CD4-positive, alpha-beta T cell (primary cell): ENCODE measurements around the gene BPIFB6. TPM values are rescaled to one million over a fixed set of nuclear protein-coding genes. Genes with fewer than 3 reads are reported as not detected.

Experiments
- ATAC-seq: fragments of 200-7000 bp; cut with Tn5 transposase; one replicate; pipeline ENCODE4 v1.10.0; 2022; ENCODE audit warnings: mild to moderate bottlenecking; ENCODE audit not compliant: poor library complexity
- CTCF ChIA-PET: fragments of 350-600 bp; sonication (Branson Sonifier 250); formaldehyde crosslinking; loops from one replicate; lab custom pipeline; 2021; ENCODE audit warnings: antibody characterized with exemption, inconsistent platforms; lab: Charles Lee
- POLR2A ChIA-PET: fragments of 350-600 bp; sonication (Branson Sonifier 250); formaldehyde crosslinking; loops from one replicate; lab custom pipeline; 2021; ENCODE audit warnings: antibody characterized with exemption, inconsistent platforms; lab: Charles Lee
- DNase-seq, 14 experiments: peaks; one replicate each; pipeline ENCODE4 v3.0.0-alpha.2; 2013 to 2020; ENCODE audit warnings: mixed read lengths in 2 of 14
- H3K27ac ChIP-seq, 2 donors: one replicate each; pipeline versions ENCODE4 v1.5.1 to v1.7.0; 2013; ENCODE audit warnings: low read length in 2 of 2, low read depth in 1 of 2, mild to moderate bottlenecking in 1 of 2
- H3K27me3 ChIP-seq, 2 experiments: 1 replicate in 1 of 2; 2 replicates in 1 of 2; pipeline versions ENCODE4 v1.6.1 to v1.7.0; 2013; ENCODE audit warnings: low read length in 2 of 2, control low read depth in 1 of 2, mild to moderate bottlenecking in 1 of 2, moderate library complexity in 1 of 2; ENCODE audit not compliant: insufficient read depth in 2 of 2, control insufficient read depth in 1 of 2
- H3K36me3 ChIP-seq: one replicate; pipeline ENCODE4 v1.6.1; 2013; ENCODE audit warnings: low read length, control low read depth; ENCODE audit not compliant: insufficient read depth
- H3K4me1 ChIP-seq: one replicate; pipeline ENCODE4 v1.6.1; 2013; ENCODE audit warnings: low read length, control low read depth; ENCODE audit not compliant: insufficient read depth
- H3K4me3 ChIP-seq: one replicate; pipeline ENCODE4 v1.5.1; 2013; ENCODE audit warnings: mild to moderate bottlenecking, low read length, moderate library complexity
- H3K9me3 ChIP-seq, 2 experiments: 1 replicate in 1 of 2; 2 replicates in 1 of 2; pipeline versions ENCODE4 v1.6.1 to v1.7.0; 2013; ENCODE audit warnings: low read length in 2 of 2, mild to moderate bottlenecking in 2 of 2, control low read depth in 1 of 2, moderate library complexity in 1 of 2; ENCODE audit not compliant: control insufficient read depth in 1 of 2, insufficient read depth in 1 of 2
- H3K27ac Mint-ChIP-seq: one replicate; pipeline ENCODE4 v1.8.0; 2020; ENCODE audit warnings: mixed read lengths
- H3K27me3 Mint-ChIP-seq: one replicate; pipeline ENCODE4 v1.8.0; 2021; ENCODE audit warnings: mixed read lengths
- H3K36me3 Mint-ChIP-seq: one replicate; pipeline ENCODE4 v1.8.0; 2021; ENCODE audit warnings: low read depth, mixed read lengths
- H3K4me1 Mint-ChIP-seq: one replicate; pipeline ENCODE4 v1.8.0; 2021; ENCODE audit warnings: low read depth, mixed read lengths
- H3K4me3 Mint-ChIP-seq: one replicate; pipeline ENCODE4 v1.8.0; 2020; ENCODE audit warnings: mild to moderate bottlenecking, mixed read lengths
- H3K9me3 Mint-ChIP-seq: one replicate; pipeline ENCODE4 v1.8.0; 2020; ENCODE audit warnings: mixed read lengths
- intact Hi-C, 2 experiments: fragments of 100-400 bp; cut with DNase I in 1 of 2; cut with micrococcal nuclease in 1 of 2; formaldehyde crosslinking; loops; one replicate each; pipeline versions ENCODE4 v1.15.1 to v1.9.0; 2023 to 2025; cut with DNase I, micrococcal nuclease
- total RNA-seq, 174 experiments: library from RNA in 2 of 174; stranded (reverse) in 2 of 174; gene quantifications; one replicate each; pipeline ENCODE4 v1.2.3 and lab custom pipeline; 2021 to 2026
- TF ChIP-seq, protein P1 (sequence below): fragments of 200-600 bp; IDR thresholded peaks from one replicate; pipeline ENCODE4 v1.8.0; 2022; ENCODE audit warnings: antibody characterized with exemption, mild to moderate bottlenecking

The BPIFB6 gene
- total RNA-seq, 2 experiments from 2014 or later, result not detected

DNA sequence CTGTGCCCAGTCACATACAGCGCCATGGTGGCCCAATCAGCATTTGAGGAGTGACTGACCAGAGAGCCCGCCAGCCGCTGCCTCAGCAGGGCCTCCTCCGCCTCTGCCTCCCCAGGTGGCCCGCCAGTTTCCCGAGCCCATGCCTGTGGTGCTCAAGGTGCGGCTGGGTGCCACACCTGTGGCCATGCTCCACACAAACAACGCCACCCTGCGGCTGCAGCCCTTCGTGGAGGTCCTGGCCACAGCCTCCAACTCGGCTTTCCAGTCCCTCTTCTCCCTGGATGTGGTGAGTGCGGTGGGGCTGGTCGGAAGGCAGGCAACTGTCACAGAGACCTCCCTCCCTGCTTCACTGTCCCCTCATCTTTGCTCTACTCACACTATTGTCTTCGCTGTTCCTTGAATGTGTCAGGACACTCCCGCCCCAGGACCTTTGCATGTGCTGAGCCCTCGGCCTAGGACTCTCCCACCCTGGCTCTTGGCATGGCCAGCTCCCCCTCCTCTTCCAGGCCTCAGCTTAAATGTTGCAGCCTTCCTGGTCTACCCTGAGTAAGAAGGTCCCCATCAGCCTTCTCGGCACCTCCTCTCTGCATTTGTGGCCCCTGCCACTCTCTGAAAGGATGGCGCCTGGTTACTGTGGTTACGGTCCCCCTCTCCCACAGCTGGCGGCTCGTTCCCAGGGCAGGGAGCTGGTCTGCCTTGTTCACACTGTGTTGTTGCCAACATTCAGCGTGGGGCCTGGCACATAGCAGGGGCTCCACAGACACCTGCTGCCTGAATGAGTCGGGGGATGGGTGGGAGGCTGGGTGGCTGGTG is 11.8 kb upstream of the BPIFB6 start:
- Mint-ChIP-seq H3K36me3 (no peaks in the 10 kb centered on the region), H3K4me3 (no peak overlapping the region), H3K27ac (no peak overlapping the region), H3K9me3 (no peaks in the 10 kb centered on the region), H3K4me1 (peaks cover 14% of the 10 kb centered on the region), H3K27me3 (no peaks in the 10 kb centered on the region)
- ChIA-PET POLR2A (no interaction called here), CTCF (no interaction called here)
- intact Hi-C loops, result no loop called here
- ATAC-seq (no peak), DNase-seq (no peak)
- Histone ChIP-seq H3K9me3 (peaks cover 0 to 10% of the 10 kb centered on the region in 2 experiments), H3K27me3 (no peaks in the 10 kb centered on the region), H3K4me3 (no peak overlapping the region), H3K4me1 (peaks cover 6% of the 10 kb centered on the region), H3K36me3 (no peaks in the 10 kb centered on the region), H3K27ac (no peak overlapping the region)
- TF ChIP-seq, protein P1, sequence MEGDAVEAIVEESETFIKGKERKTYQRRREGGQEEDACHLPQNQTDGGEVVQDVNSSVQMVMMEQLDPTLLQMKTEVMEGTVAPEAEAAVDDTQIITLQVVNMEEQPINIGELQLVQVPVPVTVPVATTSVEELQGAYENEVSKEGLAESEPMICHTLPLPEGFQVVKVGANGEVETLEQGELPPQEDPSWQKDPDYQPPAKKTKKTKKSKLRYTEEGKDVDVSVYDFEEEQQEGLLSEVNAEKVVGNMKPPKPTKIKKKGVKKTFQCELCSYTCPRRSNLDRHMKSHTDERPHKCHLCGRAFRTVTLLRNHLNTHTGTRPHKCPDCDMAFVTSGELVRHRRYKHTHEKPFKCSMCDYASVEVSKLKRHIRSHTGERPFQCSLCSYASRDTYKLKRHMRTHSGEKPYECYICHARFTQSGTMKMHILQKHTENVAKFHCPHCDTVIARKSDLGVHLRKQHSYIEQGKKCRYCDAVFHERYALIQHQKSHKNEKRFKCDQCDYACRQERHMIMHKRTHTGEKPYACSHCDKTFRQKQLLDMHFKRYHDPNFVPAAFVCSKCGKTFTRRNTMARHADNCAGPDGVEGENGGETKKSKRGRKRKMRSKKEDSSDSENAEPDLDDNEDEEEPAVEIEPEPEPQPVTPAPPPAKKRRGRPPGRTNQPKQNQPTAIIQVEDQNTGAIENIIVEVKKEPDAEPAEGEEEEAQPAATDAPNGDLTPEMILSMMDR, result no peak

DNA sequence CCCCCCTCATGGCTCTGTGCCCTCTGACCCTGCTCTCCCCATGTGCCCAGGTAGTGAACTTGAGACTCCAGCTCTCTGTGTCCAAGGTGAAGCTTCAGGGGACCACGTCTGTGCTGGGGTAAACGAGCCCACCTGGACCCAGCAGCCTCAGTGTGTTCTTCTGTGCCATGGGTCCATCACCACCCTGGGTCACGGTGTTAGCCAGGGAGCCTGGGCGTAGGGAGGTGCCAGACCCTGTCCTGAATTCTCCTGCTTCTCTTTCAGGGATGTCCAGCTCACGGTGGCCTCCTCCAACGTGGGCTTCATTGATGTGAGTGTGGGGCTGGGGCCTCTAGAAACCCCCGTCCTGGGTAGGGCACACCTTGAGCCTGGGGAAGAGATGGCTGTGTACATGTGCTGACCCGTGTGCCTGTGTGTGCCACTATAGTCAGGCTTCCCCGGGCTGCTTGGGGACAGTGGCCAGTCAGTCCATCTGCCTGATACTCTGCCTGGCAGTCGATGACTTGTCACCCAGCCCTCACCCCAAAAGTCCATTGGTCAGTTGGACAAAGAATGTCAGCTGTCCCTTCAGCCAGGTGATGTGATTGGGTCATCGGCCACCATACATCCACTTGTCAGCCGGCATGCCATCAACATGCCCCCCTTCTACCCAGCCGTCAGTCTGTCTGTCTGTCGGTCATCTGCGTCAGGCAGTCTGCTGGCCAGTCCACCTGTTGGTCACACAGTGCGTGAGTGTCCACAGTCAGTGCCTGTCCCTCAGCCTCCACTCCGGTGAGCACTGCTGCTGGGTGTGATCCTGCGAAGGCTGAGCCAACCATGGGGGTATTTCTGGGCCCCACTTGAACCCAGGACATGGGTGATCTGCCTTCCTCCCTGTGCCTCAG is 10.9 kb upstream of the BPIFB6 start:
- H3K4me3 Mint-ChIP-seq, result no peak overlapping the region
- no peak for DNase-seq

DNA sequence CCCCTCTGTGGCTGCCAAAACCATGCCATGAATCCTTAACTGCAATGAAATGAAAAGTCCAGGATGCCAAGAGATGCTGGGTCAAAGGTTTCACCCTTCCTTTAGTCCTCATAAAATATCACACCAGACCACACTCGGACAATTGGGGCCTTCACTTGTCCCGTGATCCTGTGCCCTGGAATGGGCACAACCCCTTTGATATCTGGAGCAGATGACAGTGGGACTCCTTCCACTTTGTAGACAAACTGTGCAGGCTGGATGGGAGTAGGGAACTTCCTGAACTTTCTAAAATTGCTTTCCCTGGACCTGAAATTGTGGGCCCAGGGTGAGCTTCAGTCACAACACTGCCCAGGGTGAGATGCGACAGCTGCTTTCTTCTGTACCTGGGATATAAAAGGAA is 9.6 kb upstream of the BPIFB6 start:
- TF ChIP-seq, protein P1, result no peak

More for the DNA sequence above, 10.9 kb upstream of the BPIFB6 start:
- intact Hi-C loops, result no loop called here
- ChIA-PET POLR2A (no interaction called here), CTCF (no interaction called here)
- H3K9me3 ChIP-seq, result peaks cover 0 to 10% of the 10 kb centered on the region in 2 experiments
- Mint-ChIP-seq H3K27ac (no peak overlapping the region), H3K27me3 (no peaks in the 10 kb centered on the region), H3K36me3 (no peaks in the 10 kb centered on the region), H3K4me1 (peaks cover 9% of the 10 kb centered on the region), H3K9me3 (no peaks in the 10 kb centered on the region)
- H3K27me3 ChIP-seq, result no peaks in the 10 kb centered on the region
- ATAC-seq, result no peak
- no peak overlapping the region for H3K4me3 ChIP-seq
- H3K4me1 ChIP-seq, result peaks cover 6% of the 10 kb centered on the region
- TF ChIP-seq, protein P1, result no peak
- H3K27ac ChIP-seq, result no peak overlapping the region
- H3K36me3 ChIP-seq, result no peaks in the 10 kb centered on the region

More for the DNA sequence above, 9.6 kb upstream of the BPIFB6 start:
- H3K9me3 ChIP-seq, result peaks cover 0 to 10% of the 10 kb centered on the region in 2 experiments
- POLR2A ChIA-PET, result no interaction called here
- Mint-ChIP-seq H3K27me3 (no peaks in the 10 kb centered on the region), H3K36me3 (no peaks in the 10 kb centered on the region), H3K9me3 (no peaks in the 10 kb centered on the region), H3K4me1 (peaks cover under 1% of the 10 kb centered on the region), H3K27ac (no peak overlapping the region), H3K4me3 (no peak overlapping the region)
- DNase-seq, result no peak
- intact Hi-C loops, result no loop called here
- ATAC-seq, result no peak
- H3K4me1 ChIP-seq, result no peaks in the 10 kb centered on the region
- H3K4me3 ChIP-seq, result no peak overlapping the region
- H3K27me3 ChIP-seq, result no peaks in the 10 kb centered on the region
- CTCF ChIA-PET, result no interaction called here
- no peak overlapping the region for H3K27ac ChIP-seq
- H3K36me3 ChIP-seq, result no peaks in the 10 kb centered on the region
